Keratinocyte (primary cell): ENCODE data around the gene DNAJC11.
"Not testable (repeated sequence)": the region's sequence is repeated elsewhere in the genome, so short reads cannot be mapped to it uniquely, and the experiment has no call there.

ENCODE experiments used
- EZH2 ChIP-seq: IDR thresholded peaks from one replicate; pipeline ENCODE4 v1.6.1; 2012; ENCODE audit warnings: inconsistent platforms, mild to moderate bottlenecking, low read length, moderate library complexity
- TF ChIP-seq, protein P1 (sequence below), 3 experiments: IDR thresholded peaks in 1 of 3; conservative IDR thresholded peaks in 1 of 3; optimal IDR thresholded peaks in 1 of 3; 2 replicates in 2 of 3; 3 replicates in 1 of 3; pipeline versions ENCODE3 to v1.5.1; 2011; ENCODE audit warnings: low read length in 3 of 3, mild to moderate bottlenecking in 3 of 3, moderate library complexity in 2 of 3, control low read depth in 1 of 3, inconsistent platforms in 1 of 3; ENCODE audit not compliant: insufficient read depth in 2 of 3; ENCODE audit errors: extremely low read depth in 1 of 3

DNA sequence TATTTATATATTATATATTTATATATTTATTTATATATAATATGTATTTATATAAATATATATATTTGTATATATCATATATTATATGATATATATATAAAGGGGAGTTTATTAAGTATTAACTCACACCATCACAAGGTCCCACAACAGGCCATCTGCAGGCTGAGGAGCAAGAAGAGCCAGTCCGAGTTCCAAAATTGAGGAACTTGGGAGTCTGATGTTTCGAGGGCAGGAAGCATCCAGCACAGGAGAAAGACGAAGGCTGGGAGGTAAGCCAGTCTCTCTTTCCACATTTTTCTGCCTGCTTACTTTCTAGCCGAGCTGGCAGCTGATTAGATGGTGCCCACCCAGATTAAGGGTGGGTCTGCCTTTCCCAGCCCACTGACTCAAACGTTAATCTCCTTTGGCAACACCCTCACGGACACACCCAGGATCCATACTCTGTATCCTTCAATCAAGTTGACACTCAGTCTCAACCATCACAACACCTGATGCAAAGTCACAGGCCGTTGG is 41.1 kb upstream of the DNAJC11 start:
- TF ChIP-seq, protein P1, sequence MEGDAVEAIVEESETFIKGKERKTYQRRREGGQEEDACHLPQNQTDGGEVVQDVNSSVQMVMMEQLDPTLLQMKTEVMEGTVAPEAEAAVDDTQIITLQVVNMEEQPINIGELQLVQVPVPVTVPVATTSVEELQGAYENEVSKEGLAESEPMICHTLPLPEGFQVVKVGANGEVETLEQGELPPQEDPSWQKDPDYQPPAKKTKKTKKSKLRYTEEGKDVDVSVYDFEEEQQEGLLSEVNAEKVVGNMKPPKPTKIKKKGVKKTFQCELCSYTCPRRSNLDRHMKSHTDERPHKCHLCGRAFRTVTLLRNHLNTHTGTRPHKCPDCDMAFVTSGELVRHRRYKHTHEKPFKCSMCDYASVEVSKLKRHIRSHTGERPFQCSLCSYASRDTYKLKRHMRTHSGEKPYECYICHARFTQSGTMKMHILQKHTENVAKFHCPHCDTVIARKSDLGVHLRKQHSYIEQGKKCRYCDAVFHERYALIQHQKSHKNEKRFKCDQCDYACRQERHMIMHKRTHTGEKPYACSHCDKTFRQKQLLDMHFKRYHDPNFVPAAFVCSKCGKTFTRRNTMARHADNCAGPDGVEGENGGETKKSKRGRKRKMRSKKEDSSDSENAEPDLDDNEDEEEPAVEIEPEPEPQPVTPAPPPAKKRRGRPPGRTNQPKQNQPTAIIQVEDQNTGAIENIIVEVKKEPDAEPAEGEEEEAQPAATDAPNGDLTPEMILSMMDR (optimal IDR thresholded peaks at IDR 0.05 in 1 of 3, IDR thresholded peaks at IDR 0.05 in 1 of 3, conservative IDR thresholded peaks at IDR 0.05 in 1 of 3; ENCODE audit: extremely low read depth in 1 of 3, insufficient read depth in 2 of 3, low read length in 3 of 3), result not testable (repeated sequence)
- not testable (repeated sequence) for TF ChIP-seq EZH2
